ENCODE measurements around the gene ABCC1.

Gene ABCC1

GRCh38 chr16:16057102-16057501, 107.7 kb downstream of the ABCC1 start:
- TF ChIP-seq CTCF (conservative IDR thresholded peaks at IDR 0.05; ENCODE audit: low read length), result no peak
- H3K4me3 ChIP-seq (ENCODE audit: low read length), result no peak overlapping the region
- no peak for DNase-seq (ENCODE audit: low read depth)

DNA sequence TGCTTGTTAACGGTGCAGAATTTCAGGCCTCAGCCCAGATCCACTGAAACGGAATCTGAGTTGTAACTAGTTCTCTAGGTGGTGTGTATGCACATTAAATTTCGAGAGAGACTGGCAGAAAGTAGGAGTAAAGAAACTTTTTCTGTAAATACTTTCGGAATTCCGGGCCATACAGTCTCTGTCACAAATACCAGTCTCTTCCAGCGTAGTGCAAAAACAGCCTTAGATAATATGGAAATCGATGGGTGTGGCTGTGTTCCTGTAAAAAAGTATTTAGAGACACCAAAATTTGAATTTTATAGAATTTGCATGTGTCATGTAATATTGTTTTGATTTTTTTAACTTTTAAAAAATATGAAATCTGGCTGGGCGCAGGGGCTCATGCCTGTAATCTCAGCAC, 109.7 kb downstream of the ABCC1 start:
- no peak for DNase-seq (ENCODE audit: low read depth)
- no peak for TF ChIP-seq CTCF (conservative IDR thresholded peaks at IDR 0.05; ENCODE audit: low read length)
- H3K4me3 ChIP-seq (ENCODE audit: low read length), result no peak overlapping the region

- TF ChIP-seq CTCF (conservative IDR thresholded peaks at IDR 0.05; ENCODE audit: low read length), result no peak
- H3K4me3 ChIP-seq (ENCODE audit: low read length), result no peak overlapping the region
- DNase-seq (ENCODE audit: low read depth), result no peak
Observed at GRCh38 chr16:16059895-16060590, 110.6 kb downstream of the ABCC1 start.

DNA sequence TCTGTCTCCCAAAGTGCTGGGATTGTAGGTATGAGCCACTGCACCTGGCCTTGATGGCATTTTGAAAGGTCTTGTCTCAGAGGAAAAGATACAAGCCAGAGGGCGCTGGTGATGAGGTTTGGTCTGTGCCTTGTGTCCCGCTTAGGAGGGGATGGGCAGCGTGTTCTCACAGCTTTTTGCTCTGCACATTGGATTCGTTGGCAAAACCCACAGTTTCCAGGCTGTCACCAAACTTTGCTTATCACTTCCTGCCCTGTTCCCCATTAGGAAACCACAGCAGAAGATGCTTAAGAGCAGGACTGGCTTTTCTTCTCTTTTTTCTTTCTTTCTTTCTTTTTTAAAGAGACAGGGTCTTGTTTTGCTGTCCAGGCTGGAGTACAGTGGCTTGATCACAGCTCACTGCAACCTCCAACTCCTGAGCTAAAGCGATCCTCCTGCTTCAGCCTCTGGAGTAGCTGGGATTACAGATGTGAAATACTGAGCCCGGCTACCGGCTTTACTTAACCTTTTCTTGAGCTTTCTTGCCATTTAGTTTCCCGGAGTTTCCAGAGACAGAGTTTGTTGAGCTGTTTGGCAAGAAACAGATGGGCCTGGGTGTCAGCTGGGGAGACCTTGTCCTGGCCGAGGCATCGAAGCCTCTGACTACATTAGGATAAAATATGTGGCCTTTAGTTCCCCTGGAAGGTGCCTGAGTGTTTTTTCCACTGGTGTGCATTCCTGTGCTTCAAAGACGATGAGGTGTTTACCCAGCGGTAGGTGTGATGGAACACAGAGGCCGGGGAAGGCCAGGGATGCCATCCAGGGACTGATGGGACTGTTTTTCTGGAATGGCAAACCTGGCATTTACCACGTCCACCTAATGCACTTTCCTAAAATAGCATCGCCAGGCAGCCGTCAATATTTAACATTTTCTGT, 112.9 kb downstream of the ABCC1 start:
- no peak overlapping the region for H3K4me3 ChIP-seq (ENCODE audit: low read length)
- peak; percentile 35 for DNase-seq (ENCODE audit: low read depth)
- no peak; the same call in 1 of the 2 replicates for TF ChIP-seq CTCF (conservative IDR thresholded peaks at IDR 0.05; ENCODE audit: low read length)

GRCh38 chr16:16063683-16064082, 114.3 kb downstream of the ABCC1 start:
- TF ChIP-seq CTCF (conservative IDR thresholded peaks at IDR 0.05; ENCODE audit: low read length), result no peak
- DNase-seq (ENCODE audit: low read depth), result no peak
- H3K4me3 ChIP-seq (ENCODE audit: low read length), result no peak overlapping the region

GRCh38 chr16:16064874-16065384, 115.5 kb downstream of the ABCC1 start:
- no peak for DNase-seq (ENCODE audit: low read depth)
- TF ChIP-seq CTCF (conservative IDR thresholded peaks at IDR 0.05; ENCODE audit: low read length), result no peak
- H3K4me3 ChIP-seq (ENCODE audit: low read length), result no peak overlapping the region

All from AG10803 (cell line).